Chondrocyte (in vitro differentiated cells): Measurements from ENCODE around the gene HPCAL1. TPM values are rescaled to one million over a fixed set of nuclear protein-coding genes. Genes with fewer than 3 reads are reported as not detected.

ENCODE experiments used
- DNase-seq: peaks from one replicate; pipeline ENCODE4 v3.0.0; 2021; ENCODE audit warnings: mixed read lengths, low spot score
- H3K27ac Mint-ChIP-seq: one replicate; pipeline ENCODE4 v1.8.0; 2021; ENCODE audit warnings: mild to moderate bottlenecking, moderate library complexity, mixed read lengths; ENCODE audit not compliant: unreplicated experiment
- H3K27me3 Mint-ChIP-seq: 2 replicates; pipeline ENCODE4 v1.8.0; 2021; ENCODE audit warnings: low read depth, mixed read lengths
- H3K36me3 Mint-ChIP-seq: 2 replicates; pipeline ENCODE4 v1.8.0; 2021; ENCODE audit warnings: low read depth, mixed read lengths
- H3K4me1 Mint-ChIP-seq: 2 replicates; pipeline ENCODE4 v1.8.0; 2021; ENCODE audit warnings: low read depth, mild to moderate bottlenecking, mixed read lengths
- H3K4me3 Mint-ChIP-seq: one replicate; pipeline ENCODE4 v1.8.0; 2021; ENCODE audit warnings: mild to moderate bottlenecking, moderate library complexity, mixed read lengths; ENCODE audit not compliant: unreplicated experiment
- H3K9me3 Mint-ChIP-seq: 2 replicates; pipeline ENCODE4 v1.8.0; 2021; ENCODE audit warnings: low read depth, mixed read lengths
- total RNA-seq: library from RNA; stranded (reverse); gene quantifications from 3 replicates; pipeline ENCODE4 v1.2.1, GENCODE V29; 2021
- TF ChIP-seq, protein P1 (sequence below): fragments of 200-600 bp; sonication (generic); IDR thresholded peaks from 2 replicates; pipeline ENCODE4 v1.5.0; 2021; ENCODE audit warnings: antibody characterized with exemption, mild to moderate bottlenecking, moderate library complexity

The HPCAL1 gene
- total RNA-seq, 1 donor from 2014 or later, result 19.3 TPM

DNA sequence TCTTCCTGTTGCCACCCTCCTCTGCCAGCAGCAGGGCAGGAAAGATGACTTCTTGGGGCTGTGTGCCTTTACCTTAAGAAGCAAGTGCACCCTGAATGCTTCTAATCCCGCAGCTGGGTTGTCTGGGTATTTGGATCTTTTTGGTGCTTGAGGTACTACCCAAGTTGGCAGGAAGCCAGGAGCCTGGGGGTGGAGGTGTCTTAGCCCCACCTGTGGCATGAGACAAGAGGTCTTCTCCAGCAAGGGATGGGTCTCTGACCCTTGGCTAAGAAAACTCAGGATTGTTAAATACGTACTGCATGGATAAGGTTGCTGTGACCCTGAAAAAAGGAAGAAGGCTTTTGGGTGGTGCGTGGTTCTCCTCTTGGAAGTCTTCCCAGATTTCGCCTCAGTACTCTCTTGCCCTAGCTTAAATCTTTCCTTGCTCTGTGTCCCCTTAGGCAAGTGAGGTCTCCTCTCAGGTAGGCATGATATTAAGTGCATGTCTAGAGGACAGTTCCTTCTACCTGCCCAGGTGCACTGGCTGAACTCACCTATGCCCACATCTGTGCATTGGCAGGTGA is 4.3 kb downstream of the HPCAL1 start:
- TF ChIP-seq, protein P1, sequence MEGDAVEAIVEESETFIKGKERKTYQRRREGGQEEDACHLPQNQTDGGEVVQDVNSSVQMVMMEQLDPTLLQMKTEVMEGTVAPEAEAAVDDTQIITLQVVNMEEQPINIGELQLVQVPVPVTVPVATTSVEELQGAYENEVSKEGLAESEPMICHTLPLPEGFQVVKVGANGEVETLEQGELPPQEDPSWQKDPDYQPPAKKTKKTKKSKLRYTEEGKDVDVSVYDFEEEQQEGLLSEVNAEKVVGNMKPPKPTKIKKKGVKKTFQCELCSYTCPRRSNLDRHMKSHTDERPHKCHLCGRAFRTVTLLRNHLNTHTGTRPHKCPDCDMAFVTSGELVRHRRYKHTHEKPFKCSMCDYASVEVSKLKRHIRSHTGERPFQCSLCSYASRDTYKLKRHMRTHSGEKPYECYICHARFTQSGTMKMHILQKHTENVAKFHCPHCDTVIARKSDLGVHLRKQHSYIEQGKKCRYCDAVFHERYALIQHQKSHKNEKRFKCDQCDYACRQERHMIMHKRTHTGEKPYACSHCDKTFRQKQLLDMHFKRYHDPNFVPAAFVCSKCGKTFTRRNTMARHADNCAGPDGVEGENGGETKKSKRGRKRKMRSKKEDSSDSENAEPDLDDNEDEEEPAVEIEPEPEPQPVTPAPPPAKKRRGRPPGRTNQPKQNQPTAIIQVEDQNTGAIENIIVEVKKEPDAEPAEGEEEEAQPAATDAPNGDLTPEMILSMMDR, result no peak
- H3K27me3 Mint-ChIP-seq, result no peaks in the 10 kb centered on the region
- DNase-seq, result peak; percentile 62
- H3K9me3 Mint-ChIP-seq, result no peaks in the 10 kb centered on the region
- H3K27ac Mint-ChIP-seq, result no peak overlapping the region
- no peaks in the 10 kb centered on the region for H3K36me3 Mint-ChIP-seq
- no peak overlapping the region for H3K4me3 Mint-ChIP-seq
- peaks cover 10% of the 10 kb centered on the region for H3K4me1 Mint-ChIP-seq

DNA sequence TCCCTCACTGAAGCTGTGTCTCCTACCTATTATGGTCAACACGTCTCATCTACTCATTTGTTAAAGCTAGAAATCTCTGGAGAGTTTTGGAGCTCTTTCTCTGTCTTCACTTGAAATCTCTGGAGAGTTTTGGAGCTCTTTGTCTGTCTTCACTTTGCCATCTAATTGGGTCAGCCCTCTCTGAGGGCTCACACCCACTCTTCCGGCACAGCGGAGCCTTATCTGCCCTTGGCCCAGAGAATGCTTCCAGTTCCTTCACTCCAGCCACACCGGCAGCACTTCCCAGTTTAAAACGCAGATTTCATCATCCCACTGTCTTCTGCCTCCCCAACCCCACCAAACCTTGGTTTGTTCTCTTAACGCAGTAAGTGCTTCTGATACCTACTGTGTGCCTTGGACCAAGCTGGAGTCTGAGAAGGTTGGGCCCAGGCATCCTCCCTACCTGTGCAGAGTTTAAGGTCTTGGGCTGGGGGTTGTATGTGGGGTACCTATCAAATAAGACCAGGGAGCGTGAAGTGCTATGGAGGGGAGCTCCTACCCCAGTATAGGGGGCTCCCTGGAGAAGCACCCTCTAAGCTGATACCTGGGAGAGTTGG is 5.0 kb downstream of the HPCAL1 start:
- Mint-ChIP-seq H3K4me1 (peaks cover 10% of the 10 kb centered on the region), H3K27ac (no peak overlapping the region), H3K36me3 (no peaks in the 10 kb centered on the region), H3K9me3 (no peaks in the 10 kb centered on the region), H3K4me3 (no peak overlapping the region), H3K27me3 (no peaks in the 10 kb centered on the region)
- TF ChIP-seq, protein P1, result no peak
- DNase-seq, result no peak

DNA sequence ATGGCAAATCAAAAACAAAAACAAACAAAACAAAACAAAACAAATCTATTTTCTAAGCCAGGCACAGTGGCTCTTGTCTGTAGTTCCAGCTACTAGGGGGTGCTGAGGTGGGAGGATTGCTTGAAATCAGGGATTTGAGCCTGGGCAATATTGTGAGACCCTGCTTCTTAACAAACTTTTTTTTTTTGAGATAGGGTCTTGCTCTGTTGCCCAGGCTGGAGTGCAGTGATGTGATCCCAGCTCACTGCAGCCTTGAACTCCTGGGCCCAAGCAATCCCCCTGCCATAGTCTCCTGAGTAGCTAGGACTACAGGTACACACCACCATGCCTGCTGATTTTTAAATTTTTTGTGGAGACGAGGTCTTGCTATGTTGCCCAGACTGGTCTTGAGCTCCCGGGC is 6.2 kb downstream of the HPCAL1 start:
- Mint-ChIP-seq H3K36me3 (no peaks in the 10 kb centered on the region), H3K4me1 (peaks cover 5% of the 10 kb centered on the region), H3K4me3 (no peak overlapping the region), H3K27me3 (no peaks in the 10 kb centered on the region), H3K9me3 (no peaks in the 10 kb centered on the region), H3K27ac (no peak overlapping the region)
- TF ChIP-seq, protein P1, result no peak
- no peak for DNase-seq

DNA sequence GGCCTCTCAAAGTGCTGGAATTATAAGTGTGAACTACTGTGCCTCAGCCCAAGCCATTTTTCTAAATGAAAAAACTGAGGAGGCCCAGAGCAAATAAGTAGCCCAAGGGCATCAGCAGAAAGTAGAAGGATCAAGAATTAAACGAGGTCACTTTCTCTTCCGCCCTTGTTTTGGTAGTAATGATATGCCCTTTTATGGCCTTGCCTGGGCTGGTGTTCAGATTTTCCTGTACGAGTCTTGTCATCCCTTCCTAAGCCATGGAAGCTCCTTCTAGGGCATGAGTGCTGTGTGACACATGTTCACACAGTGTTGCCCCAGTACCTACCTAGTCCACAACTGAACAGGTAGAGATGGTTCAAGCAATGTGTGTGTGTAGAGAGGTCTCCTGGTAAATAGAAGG is 6.6 kb downstream of the HPCAL1 start:
- no peaks in the 10 kb centered on the region for H3K27me3 Mint-ChIP-seq
- H3K27ac Mint-ChIP-seq, result no peak overlapping the region
- DNase-seq, result no peak
- no peaks in the 10 kb centered on the region for H3K9me3 Mint-ChIP-seq
- TF ChIP-seq, protein P1, result no peak
- peaks cover 4% of the 10 kb centered on the region for H3K4me1 Mint-ChIP-seq
- no peak overlapping the region for H3K4me3 Mint-ChIP-seq
- no peaks in the 10 kb centered on the region for H3K36me3 Mint-ChIP-seq

DNA sequence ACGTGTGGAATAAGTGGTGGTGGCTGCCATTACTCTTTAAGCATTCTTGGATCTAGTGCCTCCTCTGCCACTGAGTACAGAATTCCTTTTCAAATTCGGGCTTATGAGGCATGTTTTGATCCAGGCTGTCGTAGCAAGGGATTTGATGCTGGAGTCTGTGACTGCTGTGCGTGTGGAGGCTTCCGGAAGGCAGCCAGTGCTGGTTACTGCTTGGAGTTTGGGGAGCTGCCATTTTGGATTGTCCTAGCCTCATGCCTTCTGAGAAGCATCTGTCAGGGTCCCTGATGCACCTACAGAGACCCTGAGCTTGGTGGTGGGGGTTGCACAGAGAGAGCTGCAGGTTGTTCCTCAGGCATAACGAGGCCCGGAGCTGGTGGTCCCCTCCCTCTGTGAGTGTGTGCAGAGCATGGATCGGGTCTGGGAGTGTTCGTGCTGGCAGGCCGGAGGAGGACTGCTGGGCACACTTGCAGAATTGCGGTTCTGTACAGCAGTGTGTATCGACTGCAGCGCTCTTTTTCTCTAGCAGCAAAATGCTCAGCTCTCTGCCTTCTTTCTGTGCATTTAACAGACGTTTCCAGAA is 7.7 kb downstream of the HPCAL1 start:
- no peak overlapping the region for H3K27ac Mint-ChIP-seq
- no peak overlapping the region for H3K4me3 Mint-ChIP-seq
- no peaks in the 10 kb centered on the region for H3K9me3 Mint-ChIP-seq
- TF ChIP-seq, protein P1, result no peak
- H3K36me3 Mint-ChIP-seq, result no peaks in the 10 kb centered on the region
- DNase-seq, result peak; percentile 69
- no peaks in the 10 kb centered on the region for H3K27me3 Mint-ChIP-seq
- no peaks in the 10 kb centered on the region for H3K4me1 Mint-ChIP-seq
